NCI-H345 (cell line): ENCODE measurements around the gene KLRF1.

ENCODE experiments used
- DNase-seq: peaks from one replicate; lab custom pipeline; 2025; lab: John Stamatoyannopoulos, UW

Gene KLRF1

DNA sequence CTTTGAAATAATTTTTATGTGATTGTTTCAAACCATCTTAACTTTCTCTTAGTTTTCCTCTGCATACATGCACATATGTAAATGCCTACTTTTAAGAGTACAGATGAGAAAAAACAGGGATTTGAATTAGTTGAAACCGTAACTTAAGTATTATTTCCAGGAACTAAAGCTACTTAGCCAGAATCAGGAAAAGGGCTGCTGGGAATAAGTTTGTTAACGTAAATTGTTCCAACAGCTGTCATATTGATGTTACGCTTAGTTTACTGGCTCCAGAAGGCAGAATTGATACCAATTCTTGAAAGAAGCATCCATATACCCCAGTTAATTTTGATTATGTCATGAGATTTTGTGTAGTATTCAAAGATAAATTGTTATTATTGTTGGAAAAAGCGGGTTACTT, 17.9 kb upstream of the KLRF1 start:
- no peak for DNase-seq

- no peak for DNase-seq
These were observed 17.4 kb upstream of the KLRF1 start for GRCh38 chr12:9809866-9810265.

GRCh38 chr12:9810671-9811070, 16.6 kb upstream of the KLRF1 start:
- DNase-seq, result no peak

- DNase-seq, result no peak
These were observed 15.7 kb upstream of the KLRF1 start for GRCh38 chr12:9811621-9812020.

DNA sequence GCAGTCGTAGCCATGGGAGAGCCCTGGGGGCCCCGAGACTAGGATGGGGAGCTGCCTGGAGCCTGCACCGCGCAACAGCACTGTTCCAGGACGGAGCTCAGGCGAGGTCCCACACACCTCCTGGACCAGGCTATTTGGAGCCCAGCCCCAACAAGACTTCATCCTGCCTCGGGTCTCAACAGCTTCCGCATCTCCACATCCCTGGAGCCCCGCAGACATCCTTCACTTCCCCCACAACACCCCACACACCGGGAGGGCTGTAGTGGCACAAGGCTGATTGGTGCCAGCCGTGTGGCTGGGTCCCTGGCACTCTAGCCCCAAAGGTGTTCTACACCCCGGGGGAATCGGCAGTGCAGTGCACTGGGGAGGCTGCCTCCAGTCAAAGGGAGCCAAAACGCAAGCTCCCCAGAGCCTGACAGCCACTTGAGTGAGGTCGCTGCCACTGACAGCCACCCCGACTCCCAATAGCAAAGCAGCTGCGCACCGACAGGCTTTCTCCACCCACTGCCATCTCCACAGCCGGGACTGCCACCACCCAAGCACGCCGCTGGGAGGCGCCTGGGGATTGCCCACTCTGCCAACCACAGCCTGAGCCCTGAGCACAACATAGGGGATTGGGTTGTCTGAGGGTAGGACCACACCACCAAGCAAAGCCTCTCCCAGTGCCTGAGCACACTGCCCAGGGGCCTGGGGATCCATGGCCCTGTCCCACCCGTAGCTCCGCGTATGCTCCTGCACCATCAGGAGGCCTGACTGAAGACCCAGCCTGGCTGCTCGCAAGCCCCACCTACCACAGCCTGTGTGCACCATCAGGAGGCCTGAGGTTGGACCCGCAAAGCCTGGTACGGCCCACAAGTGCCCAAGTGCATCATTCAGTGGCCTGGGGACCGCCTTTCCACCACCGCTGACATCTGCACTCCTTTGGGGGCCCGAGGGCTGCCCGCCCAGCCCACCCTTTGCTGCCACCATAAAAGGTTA, 13.2 kb upstream of the KLRF1 start:
- DNase-seq, result peak; percentile 21

DNA sequence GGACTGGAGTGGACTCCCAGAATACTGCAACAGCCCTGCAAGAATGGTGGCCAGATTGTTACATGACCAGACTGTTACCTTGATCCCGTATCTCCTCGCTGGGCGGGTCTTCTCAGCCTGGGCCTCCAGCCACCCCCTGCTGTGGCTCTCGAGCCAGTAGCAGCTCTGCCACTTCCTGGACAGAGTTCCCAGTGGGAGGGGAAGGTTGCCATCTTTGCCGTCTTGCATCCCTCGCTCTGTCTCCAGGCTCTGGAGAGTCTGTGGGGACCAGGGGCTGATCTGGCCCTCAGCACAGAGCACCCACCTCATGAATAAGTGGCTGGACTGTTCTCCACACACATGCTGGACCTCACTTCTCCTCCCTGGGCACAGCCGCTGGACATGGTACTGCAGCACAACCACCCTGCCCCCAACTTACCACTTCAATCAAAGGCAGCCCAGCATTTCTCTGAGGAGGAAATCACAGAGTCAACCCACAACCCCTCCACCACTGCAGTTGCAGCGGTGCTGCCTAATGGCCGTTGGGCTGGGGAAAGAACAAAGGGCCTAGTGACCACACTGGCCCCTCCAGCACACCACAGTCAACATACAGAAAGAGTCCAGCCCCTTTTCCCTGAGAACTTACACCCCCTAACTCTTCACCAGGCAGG, 6.9 kb upstream of the KLRF1 start:
- no peak for DNase-seq

GRCh38 chr12:9829483-9829882, 2.2 kb downstream of the KLRF1 start:
- DNase-seq, result no peak

- DNase-seq, result no peak
These were observed 2.7 kb downstream of the KLRF1 start for GRCh38 chr12:9829982-9830381.

DNA sequence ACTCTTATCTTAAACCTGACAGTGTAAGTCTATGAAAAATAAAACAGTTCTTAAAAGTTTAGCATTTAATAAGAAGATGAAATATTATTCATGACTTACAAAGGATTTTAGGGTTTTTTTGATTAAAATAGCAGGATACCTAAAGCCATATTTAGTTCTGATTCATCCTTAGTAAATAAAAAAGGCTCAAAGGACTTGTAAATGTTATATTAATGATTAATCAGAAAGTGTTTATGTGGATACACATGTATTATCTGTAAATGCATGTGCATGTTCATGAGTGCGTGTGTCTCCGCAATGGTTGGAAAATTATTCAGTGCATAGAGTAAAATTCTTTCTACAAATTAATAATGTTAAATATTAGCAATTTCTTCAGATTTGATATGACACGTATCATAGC, 4.4 kb downstream of the KLRF1 start:
- no peak for DNase-seq

DNA sequence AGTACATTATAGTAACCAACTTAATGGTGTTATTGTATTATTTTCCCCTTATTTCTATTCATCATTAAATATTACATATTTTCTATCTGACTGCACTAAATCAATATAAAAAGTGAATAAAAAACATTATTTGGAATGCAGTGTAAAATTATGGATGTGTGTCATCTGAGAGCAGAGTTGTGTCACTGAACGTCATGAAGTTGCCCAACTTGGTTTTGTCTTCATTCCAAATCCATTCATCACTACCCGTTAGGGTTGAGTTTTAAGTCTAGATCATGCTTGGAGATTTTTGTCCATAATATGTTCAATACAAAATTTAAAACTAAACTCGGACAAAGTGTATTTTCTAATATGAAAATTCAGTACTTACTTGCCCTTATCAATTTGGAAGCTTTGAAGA, 16.1 kb downstream of the KLRF1 start:
- no peak for DNase-seq

GRCh38 chr12:9848899-9849298, 21.6 kb downstream of the KLRF1 start:
- no peak for DNase-seq

- no peak for DNase-seq
These were observed 23.8 kb downstream of the KLRF1 start for GRCh38 chr12:9851050-9851449.

DNA sequence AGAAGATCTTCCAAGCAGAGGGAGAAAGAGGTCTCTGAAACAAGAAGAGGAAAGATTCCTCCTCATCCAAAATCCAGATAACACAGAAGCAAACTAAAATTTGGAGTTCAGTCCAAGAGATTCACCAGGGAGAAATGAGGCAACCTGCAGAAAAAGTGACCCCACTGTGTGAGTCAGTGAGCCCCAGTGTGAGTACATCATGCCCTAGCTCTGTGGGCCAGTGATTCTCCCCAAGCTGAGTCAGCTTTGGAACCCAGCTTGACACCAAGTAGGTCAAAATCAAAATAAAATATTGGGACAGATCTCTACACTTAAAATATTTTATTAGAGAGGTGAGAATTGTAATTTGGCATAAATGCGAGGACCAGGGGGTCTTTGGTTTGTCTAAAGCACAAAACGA, 24.6 kb downstream of the KLRF1 start:
- no peak for DNase-seq

GRCh38 chr12:9856151-9856550, 28.9 kb downstream of the KLRF1 start:
- DNase-seq, result no peak

- no peak for DNase-seq
These were observed 29.6 kb downstream of the KLRF1 start for GRCh38 chr12:9856894-9857293.

- DNase-seq, result no peak
These were observed 30.9 kb downstream of the KLRF1 start for GRCh38 chr12:9858135-9858534.

- no peak for DNase-seq
These were observed 37.8 kb downstream of the KLRF1 start for GRCh38 chr12:9864913-9865675.

GRCh38 chr12:9866860-9867269, 39.6 kb downstream of the KLRF1 start:
- no peak for DNase-seq

- no peak for DNase-seq
These were observed 40.2 kb downstream of the KLRF1 start for GRCh38 chr12:9867531-9867930.

- DNase-seq, result no peak
These were observed 41.1 kb downstream of the KLRF1 start for GRCh38 chr12:9868311-9868801.

DNA sequence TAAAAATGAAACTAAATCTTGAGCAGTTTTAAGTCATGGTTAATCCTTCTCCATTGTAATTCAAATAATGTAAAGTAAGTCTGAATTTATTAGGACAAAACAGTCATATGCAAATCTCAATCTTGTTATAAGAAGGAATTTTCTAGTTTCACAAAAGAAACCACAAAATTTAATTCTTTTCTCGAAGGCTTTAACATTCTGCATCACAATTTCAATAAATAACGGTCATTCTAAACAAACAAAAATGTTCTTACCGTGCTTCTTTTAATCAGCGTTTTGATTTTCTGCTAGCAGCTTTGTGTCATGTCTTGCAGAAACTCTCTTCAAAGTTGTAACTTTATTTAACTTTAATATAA, 41.6 kb downstream of the KLRF1 start:
- DNase-seq, result no peak

GRCh38 chr12:9869307-9870161, 42.3 kb downstream of the KLRF1 start, which contains the start of gene CLEC2B:
TSS of gene CLEC2B (minus strand) at chr12:9869354.
- no peak for DNase-seq
